Stimulated activated naive CD4-positive, alpha-beta T cell (primary cell): Measurements from ENCODE around the gene MAPKAP1.

ENCODE experiments used
- DNase-seq, 6 experiments: peaks; one replicate each; lab custom pipeline; 2025; lab: John Stamatoyannopoulos, UW

The MAPKAP1 gene

DNA sequence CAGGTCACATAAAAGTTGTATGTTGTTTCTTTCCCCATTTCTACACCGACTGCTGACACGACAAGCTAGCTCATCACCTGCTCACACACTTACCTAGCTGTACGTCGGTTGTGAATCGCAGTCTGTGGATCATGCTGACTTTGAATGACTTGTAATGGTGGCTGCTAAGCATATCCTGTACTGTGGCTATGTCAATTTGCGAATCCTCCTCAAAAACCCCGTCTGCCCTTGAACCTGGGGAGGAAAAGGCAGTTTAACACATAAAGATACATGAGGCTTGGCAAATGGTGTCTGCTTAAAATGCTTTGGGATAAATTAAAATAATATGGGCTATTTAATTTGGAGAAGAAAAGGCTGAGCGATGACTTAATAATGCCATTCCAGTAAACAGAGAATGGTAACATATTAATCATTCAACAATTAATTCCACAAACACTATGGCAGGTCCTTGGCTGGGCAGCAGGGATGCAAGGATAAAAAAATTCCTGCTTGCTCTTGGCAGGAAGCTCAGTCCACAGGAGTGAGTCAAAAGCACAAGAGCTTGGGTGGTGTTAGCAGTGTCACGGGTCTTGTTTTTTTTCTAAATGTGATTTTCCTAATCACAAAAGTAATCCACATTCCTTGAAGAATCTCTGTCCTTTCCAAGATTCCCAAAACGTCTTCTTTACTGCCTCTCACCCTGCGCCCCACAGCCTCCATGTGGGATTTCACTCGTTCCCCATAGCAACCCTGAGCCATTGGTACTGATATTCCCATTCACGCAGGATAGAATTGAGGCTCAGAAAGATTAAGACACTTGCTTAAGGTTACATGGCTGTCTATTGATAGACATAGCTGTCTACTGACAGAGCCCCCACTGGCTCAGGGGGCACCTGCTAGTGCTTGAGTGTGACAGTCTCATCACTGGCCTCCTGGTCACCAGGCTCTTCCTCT is 222.4 kb downstream of the MAPKAP1 start:
- DNase-seq = no peak

DNA sequence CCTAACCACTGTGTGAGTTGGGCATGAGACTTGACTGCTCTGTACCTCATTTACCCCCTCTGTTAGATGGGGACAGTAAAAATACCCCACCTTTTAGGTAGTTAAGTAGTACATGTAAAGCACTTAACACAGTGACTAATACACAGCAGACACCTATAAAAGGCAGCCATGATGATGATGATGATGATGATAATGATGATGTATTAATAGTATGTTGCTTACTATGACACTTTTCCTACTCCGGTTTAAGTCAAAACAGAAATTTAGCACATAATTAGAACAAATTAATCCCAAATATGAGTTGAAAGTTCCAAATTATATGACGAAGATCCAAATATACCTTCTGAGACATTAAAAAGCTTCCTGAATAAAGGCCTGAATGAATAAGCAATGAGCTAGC is 223.3 kb downstream of the MAPKAP1 start:
- no peak for DNase-seq

DNA sequence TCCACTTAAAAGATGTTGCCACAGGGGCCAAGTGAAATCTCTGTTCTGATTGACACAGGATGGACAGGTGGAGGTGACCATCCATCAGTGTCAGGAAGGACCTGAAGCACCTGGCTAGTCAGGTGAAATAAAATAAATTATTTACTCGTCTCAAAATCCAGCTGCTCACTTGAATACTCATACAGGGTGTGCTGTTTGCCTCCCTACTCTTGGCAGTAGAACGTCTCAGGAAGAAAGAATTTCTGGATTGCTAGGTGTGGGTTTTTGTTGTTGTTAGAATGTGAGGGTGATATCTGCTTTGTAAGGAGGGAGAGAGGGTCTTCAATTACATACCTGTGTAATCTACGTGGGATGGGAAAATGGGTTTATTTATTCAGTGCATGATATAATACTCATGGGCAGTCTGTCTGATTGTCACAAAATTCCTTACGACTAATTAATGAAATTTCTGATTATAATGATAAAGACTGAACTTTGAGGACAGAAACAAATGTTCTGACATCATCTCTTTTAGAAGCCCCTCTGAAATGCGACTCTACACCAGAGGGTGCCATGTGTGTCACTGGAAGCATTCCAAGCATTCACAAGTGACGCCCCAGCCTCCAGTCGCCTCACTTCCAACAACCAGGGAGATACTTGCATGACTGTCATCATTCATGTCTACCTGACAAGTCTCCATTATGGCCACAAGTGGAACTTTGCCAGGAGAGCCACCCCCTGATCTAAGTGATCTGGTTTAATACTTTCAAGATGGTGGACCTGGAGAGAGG is 227.0 kb downstream of the MAPKAP1 start:
- DNase-seq = no peak

DNA sequence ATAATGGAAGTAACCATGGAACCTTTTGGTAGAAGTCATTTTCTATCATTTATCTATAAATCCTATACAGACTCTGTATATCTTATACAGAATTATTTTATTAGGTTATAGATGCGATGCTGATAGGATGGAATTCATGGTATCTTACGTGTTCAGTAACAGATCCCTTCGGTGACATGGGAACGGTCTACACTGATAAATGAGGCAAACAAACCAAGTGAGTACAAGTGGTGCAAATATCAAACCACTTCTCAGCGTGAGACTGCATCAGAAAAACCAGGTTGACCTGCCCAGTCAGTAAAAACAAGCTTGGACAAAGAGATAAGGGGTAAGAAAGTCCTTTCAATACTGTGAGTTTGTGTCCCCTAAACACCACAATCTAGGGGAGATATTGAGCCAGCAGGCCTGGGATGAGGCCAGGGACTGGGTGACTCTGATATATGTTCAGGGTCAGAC is 229.9 kb downstream of the MAPKAP1 start:
- no peak for DNase-seq

GRCh38 chr9:125476645-125477044 is 230.4 kb downstream of the MAPKAP1 start:
- no peak for DNase-seq

DNA sequence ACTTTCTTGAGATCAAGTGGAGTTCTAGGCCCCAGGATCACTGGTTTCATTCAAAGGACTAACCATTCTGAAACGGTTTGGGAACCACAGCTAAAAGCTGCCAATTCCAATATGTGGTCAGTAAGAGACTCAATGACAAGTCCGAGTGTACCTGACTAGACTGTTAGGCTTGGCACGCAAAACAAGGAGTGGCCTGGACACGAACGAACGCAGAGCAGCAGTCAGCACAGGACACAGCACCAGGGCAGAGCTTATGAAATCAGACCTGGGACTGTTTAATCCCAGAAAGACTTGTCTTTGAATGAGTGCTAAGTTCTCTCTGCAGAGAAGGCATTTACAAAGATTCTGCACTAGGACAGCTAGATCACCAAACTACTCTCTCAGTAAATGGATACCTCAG is 231.6 kb downstream of the MAPKAP1 start:
- no peak for DNase-seq

- DNase-seq = no peak
These were observed 233.9 kb downstream of the MAPKAP1 start for GRCh38 chr9:125472926-125473701.

DNA sequence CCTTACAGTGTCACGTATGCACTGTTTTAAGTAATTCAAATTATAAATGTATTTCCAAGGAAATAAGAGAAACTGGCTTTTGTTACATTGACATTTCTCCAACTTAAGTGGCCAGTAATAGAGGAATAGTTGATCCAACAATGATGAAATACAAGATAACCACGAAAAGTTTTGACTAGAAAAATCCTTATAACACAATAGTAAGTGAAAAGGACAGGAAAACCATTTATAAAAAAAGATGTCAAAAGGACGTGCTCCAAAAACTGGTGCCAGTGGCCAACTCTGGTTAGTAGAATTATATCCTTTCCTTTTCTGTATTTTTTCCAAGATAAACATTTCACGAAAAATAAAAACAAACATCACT is 234.5 kb downstream of the MAPKAP1 start:
- no peak for DNase-seq

DNA sequence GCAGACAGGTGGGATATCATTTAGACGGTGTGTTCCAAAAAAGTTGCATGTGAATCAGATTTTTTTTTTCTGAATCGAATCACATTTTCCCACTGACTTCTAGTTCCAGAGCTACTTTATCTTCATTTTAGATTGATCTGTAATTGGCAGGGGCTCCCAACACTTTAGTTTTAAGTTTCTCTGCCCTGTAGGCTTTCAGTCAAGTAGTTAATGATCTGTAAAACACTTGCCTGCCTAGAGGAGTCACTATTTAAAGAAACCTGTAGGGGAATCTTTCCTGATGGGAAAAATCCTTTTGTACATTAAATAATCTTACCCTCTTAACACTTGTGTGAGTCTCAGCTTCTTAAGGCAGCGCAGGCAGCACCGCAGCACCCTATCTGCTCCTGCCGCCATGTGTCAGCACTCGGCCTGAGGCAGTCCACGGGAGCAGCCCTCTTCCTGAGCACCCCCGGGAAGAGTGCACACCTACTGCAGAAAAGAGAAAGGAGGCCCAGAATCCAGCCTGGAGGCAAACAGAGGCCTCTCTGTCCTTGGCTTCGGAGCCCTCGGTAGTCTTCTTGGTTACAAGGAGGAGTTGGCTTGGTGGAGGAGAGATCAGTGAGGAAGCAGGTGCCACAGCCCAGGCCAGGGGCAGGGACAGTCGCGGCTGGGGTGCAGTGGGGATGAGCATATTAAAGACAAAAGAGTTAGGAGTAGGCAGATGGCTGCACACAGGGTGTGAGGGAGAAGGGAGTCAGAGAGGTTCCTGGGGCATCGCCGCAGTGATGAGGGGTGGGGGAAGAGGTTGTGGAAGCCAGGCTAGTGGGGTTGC is 236.0 kb downstream of the MAPKAP1 start:
- DNase-seq = no peak

DNA sequence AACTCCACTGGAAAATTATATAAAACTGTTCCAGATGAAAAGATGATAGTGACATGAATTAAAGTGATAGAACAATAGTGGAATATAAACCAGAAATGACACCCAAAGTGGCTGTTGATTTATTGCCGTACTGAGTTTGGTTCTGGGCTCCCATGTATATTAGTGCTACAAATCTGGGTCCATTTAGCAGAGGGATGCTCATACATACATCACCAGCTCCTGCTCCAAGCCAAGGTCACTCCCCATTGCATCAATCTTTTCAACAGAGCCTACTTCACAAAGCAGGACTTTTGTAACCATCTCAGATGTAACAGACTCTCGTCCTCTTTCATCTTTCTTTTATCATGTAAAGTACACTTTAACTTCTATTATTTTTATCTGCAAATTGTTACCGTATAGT is 236.8 kb downstream of the MAPKAP1 start:
- DNase-seq = no peak

GRCh38 chr9:125468646-125469045 is 238.4 kb downstream of the MAPKAP1 start:
- DNase-seq = no peak

DNA sequence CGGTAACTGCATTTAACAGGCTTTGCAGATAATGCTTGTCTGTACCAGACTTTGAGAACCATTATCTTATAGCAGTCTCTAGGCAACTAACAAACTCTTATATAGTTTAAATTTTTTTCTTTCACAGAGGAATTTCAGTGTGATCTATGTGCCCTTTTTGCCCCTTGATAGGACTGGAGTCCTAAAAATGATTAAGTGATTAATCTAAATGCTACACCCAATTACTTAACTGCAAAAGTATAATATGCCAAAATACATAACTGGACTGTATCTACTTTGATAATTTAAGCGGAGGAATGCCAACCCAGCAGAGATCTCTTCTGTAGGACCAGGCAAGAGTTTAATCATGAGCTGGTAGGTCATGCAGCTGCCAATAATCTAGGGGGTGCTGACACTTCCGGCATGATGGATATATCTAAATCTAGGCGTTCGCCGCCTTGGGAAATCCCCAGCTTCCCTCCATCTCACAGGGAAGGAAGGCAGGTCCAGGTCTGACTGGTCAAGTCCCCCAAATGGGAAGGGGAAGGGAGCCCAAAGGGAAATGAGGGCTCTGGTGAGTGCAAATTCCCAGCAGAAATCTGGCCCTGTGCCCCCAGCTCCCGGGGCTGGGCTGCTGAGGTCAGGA is 239.8 kb downstream of the MAPKAP1 start:
- DNase-seq = no peak

DNA sequence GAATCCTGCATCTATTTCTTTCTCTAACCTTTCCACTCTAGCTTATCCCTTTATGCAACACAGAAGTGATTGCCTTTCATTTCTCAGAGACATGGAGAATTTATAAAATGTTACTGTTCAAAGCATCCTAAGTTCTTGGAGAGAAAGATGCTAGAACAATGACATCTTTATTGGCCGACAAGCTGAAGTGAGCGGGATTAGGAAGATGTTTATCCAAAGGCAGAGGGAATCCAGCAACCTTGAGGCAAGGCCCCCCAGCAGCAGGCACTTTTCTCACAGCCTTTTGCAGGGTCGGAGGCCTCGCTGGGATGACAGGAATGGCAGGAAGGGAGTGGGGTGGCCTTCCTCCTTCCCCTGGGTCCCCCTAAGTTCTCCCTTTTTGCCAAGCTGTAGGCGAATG is 240.6 kb downstream of the MAPKAP1 start:
- DNase-seq = no peak

DNA sequence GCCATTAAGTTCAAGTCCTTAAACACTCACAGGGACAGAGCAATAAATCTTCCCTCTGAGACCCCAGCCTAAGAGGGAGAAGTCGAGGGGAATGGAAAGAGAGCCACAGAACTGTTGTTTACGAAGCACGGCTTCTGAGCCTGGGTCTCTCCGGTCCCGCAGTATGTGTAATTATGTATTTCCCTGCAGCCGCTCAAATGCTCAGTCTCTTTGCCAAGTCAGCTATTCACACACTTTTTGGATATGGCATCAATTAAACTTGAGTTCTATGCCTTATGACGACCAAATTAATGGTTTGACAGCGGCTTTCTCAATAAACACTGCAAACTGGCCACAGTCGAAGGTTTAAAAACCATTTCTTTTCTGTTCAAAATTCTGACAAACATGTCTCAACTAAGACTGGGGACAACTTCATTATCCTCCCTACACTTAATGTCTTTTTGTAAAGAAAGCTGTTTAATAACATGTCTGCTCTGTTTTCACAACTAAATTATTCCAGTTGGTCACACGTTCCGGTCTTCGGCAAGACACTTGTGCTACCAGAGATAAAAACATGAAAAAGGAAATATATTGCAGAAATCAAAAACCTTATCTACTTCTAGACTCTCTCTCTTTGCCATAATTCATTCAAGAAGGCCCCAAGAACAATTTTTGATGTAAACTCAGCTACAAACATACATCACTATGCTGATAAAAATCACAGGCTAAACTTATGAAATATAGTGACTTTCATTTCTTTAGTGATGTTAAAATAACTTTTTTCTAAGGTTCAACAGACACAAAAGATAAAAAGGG is 242.2 kb downstream of the MAPKAP1 start:
- no peak for DNase-seq

- DNase-seq = no peak
These were observed 243.1 kb downstream of the MAPKAP1 start for GRCh38 chr9:125463926-125464325.

DNA sequence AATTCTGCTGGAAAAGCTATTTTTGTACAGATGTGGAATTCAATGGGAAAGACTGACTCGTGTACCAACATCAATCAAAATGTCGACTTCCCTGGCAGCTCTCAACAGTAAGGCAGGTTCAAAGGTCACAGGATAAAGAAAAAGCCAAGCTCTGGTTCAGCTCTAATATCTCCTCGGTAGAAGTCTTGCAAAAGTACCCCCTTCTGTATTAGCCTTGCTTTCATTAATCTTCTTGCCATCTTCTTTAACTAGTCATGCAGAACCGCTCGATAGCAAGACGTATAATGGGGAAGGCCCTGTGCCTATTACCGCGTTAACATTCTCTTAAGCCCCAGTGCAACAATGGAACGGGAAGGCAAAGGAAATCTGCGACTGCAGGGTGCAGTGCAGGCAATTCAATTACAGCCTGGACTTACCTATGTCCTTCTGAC is 244.1 kb downstream of the MAPKAP1 start:
- no peak for DNase-seq

- DNase-seq = no peak
These were observed 245.3 kb downstream of the MAPKAP1 start for GRCh38 chr9:125461636-125462190.

GRCh38 chr9:125460883-125461635 is 245.9 kb downstream of the MAPKAP1 start:
- no peak for DNase-seq

- DNase-seq = no peak
These were observed 246.7 kb downstream of the MAPKAP1 start for GRCh38 chr9:125460346-125460745.
